Astrocyte of the hippocampus (primary cell): ENCODE results near the gene AURKB.
"Not testable (repeated sequence)": the region's sequence is repeated elsewhere in the genome, so short reads cannot be mapped to it uniquely, and the experiment has no call there.

ENCODE experiments used
- DNase-seq: peaks from one replicate; pipeline ENCODE4 v3.0.0; 2011; ENCODE audit warnings: low read depth, low spot score

AURKB gene

DNA sequence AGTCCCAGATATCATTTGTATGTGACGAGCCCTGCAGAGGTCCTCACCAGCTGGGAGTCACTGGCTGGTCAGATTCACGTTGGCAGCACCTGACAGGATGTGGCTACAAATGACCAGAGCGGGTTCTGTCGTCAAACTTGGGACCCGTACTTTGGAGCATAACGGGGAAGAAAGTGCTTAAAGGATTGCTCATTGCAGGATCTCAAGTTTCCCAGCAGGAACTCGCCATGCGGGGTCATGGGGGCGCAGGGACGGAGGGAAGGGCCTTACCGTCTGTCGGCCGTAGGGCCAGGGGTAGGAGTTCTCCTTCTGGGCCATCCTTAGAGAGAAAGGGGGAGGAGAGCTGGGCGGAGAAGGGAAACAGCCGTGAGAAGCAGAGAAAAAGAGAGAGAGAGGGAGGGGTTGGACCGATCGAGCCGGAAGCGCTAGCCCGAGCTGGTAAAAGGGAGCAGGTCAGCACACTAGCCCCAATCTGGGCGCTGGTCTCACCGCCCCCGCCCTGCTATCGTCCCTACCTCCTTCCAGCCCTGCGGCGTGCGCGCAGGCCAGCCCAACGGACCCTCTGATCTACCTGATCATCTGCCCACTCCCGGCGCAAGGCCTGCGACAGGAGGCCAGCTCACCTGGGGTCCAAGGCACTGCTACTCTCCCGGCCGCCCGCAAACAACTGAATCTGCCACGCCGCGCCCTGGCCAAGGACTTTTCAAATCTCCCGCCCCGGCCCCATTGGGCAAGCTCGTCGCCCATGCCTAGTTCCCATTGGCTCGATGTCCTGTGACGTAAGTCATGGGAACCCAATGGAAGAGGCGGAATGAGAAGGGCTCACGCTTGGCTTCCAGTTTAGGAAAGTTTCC is at the start of gene AURKB:
TSS of gene AURKB (minus strand) at position 669 of the 854 bp plus-strand sequence. CDS start at position 318, 351 bp downstream.
- peak; percentile 98 for DNase-seq

DNA sequence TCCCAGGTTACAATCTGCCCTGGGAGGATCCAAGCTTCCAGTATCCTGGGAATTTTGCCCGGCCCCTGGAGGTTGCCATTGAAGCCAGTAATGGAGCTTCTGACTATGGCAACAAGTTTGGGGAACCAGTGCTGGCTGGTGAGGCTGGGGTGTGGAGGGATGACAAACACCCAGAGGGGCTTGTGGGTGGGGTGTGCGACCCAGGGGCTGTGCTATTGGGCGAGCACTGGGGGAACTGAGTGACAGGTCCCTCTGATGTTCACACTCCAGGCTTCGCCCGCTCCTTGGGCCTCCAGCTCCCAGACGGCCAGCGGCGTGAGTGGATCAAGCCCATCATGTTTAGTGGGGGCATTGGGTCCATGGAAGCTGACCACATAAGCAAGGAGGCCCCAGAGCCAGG is 47.4 kb upstream of the AURKB start:
- no peak for DNase-seq

DNA sequence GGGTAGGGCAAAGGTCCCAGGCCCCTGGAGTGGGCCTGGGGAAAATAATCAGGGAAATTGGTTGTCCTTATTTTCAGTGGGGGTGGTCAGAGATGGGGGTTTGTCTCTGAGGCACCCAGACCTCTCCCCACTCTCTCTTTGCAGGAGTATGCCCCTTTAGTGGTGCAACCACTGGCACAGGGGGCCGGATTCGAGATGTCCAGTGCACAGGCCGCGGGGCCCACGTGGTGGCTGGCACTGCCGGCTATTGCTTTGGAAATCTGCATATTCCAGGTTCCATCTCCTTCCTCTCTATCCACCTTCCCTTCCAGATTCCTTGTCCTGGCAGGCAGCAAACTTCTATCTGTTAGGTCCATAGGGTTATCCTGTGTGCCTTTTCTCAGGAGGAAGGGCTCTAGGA is 46.3 kb upstream of the AURKB start:
- DNase-seq: no peak

DNA sequence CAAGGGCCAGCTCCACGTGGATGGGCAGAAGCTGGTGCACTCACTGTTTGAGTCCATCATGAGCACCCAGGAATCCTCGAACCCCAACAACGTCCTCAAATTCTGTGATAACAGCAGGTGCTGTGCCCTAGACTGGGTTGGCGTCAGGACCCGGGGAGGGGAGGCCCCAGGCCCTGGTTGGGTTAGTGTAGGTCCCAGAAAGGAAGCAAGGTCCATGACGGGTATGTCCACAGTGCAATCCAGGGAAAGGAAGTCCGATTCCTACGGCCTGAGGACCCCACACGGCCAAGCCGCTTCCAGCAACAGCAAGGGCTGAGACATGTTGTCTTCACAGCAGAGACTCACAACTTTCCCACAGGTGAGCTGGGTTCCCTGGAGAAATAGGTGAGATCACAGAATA is 45.9 kb upstream of the AURKB start:
- no peak for DNase-seq

DNA sequence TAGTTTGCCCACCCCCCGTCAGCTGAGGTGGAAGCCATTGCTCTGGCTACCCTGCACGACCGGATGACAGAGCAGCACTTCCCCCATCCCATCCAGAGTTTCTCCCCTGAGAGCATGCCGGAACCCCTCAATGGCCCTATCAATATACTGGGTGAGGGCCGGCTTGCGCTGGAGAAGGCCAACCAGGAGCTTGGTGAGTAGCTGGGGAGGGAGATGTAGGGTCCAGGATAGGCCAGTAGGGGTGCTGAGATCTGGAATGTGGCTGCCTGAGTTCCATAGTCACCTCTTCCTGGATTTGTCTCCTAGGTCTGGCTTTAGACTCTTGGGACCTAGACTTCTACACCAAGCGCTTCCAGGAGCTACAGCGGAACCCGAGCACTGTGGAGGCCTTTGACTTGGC is 45.1 kb upstream of the AURKB start:
- DNase-seq: no peak

DNA sequence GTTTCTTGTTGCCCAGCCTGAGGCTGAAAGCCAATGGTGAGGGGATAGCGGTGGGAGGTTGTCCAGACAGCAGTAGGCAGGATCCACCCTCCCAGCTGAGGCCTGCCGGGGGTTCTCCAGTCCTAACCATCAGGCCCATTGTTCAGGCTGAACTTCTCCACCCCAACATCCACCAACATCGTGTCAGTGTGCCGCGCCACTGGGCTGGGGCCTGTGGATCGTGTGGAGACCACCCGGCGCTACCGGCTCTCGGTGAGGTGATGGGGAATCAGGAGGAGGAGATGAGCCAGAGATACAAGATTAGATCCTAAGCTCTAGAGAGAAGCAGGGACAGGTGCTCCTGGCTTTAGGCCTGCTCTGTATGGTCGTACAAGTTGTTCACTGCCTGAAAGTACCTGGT is 44.5 kb upstream of the AURKB start:
- DNase-seq: no peak

DNA sequence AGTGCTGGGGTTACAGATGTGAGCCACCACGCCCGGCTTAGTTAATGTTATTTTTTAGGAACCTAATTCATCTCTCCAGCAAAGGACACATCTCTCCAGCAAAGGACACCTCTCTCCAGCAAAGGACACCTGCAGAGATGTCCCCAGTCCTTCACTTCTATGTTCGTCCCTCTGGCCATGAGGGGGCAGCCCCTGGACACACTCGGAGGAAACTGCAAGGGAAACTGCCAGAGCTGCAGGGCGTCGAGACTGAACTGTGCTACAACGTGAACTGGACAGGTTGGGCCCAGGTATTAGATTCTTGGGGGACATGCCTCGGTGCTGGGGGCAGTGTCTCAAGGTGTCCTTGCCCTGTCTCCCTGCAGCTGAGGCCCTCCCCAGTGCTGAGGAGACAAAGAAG is 43.4 kb upstream of the AURKB start:
- DNase-seq: peak; percentile 25

DNA sequence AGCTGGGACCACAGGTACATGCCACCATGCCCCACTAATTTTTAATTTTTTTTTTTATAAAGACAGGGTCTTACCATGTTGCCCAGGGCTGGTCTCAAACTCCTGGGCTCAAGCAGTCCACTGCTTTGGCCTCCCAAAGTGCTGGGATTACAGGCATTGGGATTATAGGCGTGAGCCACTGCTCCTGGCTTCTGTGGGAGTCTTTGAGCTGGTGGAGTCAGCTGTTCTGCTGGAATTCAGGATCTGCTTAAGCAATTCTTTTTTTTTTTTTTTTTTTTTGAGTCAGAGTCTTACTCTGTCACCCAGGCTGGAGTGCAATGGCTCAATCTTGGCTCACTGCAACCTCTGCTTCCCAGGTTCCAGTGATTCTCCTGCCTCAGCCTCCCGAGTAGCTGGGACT is 41.0 kb upstream of the AURKB start:
- not testable (repeated sequence) for DNase-seq

DNA sequence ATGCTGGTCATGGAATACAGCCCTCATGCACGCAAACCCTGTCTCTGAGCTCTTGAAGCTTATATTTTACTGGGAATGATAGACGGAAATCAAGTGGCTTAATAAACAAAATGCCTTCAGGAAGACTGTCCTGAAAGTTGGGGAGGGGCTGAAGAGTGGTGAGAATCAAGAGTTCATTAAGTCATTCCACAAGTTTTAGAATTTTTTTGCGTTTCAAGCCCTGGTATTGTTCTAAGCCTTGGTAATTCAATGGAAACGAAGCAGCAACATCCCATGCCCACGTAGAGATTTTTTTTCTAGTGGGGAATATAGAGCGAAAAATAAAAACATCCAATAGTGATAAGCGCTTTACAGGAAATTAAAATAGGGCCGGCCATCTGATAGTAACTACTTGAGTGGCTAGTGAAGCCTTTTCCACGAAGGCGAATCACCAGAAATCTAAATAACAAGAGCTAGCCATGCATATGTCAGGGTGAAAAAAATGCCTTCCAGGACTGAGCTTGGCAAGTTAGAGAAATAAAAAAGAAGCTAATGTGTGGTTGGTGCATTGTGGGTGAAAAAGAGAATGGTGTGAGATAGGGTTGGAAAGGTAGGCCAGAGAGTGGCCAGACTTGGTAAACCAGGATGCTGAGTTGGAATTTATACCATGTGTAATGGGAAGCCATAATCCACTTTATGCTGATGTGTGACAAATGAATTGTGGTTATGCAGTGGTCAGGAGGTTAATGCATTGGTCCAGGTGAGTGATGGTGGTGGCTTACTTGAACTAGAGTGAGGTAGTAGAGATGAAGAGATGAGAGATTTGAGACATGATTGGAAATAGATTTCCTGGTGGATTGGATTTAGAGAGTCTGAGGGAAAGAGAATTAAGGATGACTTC is 39.5 kb upstream of the AURKB start:
- DNase-seq: no peak

DNA sequence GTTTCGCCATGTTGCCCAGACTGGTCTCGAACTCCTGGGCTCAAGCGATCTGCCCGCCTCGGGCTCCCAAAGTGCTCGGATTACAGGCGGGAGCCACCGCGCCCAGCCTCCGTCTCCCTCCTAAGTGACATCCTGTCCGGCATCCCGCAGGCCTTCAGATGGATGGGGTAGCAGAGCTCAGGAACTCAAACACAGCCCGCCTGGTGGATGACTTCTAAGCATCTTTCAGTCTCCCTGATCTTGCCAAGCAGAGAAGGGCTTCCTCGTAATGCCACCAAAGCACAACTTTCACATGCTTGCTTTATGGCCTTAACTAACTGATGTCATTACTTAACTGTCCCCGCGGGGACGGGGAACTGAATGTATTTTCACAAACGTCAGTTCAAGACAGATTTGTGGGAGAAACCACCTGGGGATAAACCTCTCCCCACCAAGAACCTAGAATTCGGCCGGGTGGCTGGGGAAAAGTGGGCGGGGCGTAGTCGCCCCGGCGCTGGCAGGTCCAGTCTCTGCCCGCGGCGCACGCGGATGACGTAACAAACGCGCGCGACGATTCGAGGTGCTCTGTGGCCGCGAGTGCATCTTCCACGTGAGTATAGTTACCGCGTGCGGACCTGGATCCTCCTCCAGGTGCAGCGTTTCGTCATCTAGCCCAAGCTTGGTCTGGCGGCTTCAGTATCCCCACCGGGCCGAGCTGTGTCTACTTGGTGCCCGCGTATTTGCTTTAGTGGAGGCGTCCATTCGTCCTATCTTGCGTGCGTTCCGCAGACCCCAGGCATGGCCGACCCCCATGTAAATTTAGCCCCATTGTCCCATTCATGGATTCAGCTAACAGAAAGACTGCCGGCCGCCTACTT is 38.6 kb upstream of the AURKB start, which contains the start of gene PFAS:
TSS of gene PFAS (plus strand) at position 539 of the 857 bp plus-strand sequence. CDS start 4,649 bp downstream, outside the sequence.
- DNase-seq: peak; percentile 97

DNA sequence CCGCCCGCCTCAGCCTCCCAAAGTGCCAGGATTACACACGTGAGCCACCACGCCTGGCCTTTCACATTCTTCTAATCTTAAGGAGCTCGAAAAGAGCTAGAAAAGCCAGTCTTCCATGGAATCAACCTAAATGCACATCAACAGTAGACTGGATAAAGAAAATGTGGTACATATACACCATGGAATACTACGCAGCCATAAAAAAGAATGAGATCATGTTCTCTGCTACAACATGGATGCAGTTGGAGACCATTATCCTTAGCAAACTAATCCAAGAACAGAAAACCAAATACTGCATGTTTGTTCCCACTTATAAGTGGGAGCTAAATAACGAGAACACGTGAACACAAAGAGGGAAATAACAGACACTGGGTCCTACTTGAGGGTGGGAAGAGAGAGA is 34.4 kb upstream of the AURKB start:
- DNase-seq: no peak

DNA sequence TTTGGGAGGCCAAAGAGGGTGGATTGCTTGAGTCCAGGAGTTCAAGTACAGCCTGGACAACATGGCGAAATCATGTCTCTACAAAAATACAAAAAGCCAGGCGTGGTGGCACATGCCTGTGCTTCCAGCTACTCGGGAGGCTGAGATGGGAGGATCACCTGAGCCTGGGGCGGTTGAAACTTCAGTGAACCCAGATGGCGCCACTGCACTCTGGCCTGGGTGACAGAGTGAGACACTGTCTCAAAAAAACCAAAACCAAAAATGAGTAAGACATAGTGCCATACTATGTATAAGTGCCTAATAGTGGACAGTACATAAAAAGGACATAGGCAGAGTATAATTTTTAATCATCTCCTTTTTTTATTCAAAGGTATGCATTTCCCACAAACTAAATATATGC is 33.5 kb upstream of the AURKB start:
- no peak for DNase-seq

DNA sequence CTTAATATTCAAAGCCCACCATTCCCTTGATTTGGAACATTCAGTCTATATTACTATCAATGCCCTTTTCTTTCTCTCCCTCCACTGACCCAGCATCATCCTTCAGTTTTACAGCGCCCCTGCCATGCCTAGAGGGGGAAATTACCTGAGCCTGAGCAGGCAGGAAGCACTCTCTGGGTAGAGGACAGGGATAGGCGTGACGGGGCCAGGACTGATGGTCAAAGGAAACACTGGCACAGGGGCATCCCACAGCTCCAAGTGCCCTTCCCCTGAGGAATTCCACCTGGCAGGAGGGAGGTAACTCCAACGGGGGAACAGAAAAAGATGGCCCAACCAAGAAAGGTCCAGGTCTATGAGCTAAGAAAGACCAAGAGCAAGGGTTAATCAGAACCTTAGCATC is 27.5 kb upstream of the AURKB start:
- no peak for DNase-seq

DNA sequence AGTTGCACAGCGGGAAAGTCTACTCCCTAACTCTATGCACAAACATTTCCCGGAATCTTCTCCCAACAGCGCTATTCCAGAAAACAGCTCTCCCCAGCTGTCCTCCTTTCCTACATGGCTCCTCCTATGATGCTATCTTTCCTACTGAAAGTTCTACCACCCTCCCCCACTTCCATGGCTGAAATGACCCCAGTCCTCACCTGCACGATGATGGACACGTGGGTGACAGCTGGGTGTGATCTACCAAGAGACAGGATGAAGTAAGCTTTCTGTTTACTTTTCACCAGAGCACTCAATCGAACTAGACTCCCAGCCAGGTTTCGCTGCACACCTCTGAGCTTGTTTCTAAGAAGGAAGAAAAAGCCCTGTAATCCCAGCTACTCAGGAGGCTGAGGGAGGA is 26.8 kb upstream of the AURKB start:
- DNase-seq: no peak

DNA sequence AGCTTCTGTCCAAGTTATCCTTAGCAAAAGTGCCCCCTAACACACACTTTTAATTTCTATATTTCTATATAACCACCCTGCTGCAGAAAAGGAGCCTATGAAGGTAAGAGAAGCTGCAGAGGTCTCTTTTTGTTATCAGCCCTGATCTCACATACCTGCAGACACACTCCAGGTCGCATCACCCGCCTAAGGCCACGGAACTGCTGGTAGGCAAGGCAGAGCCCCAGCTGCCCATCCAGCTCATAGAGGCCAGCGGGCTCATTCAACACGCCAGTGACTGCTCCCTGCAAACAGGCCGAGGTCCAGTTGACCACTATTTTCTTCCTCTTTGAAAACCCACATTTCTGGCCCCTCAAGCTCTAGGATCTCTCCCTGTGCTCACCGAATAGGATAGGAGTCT is 25.3 kb upstream of the AURKB start:
- DNase-seq: no peak

DNA sequence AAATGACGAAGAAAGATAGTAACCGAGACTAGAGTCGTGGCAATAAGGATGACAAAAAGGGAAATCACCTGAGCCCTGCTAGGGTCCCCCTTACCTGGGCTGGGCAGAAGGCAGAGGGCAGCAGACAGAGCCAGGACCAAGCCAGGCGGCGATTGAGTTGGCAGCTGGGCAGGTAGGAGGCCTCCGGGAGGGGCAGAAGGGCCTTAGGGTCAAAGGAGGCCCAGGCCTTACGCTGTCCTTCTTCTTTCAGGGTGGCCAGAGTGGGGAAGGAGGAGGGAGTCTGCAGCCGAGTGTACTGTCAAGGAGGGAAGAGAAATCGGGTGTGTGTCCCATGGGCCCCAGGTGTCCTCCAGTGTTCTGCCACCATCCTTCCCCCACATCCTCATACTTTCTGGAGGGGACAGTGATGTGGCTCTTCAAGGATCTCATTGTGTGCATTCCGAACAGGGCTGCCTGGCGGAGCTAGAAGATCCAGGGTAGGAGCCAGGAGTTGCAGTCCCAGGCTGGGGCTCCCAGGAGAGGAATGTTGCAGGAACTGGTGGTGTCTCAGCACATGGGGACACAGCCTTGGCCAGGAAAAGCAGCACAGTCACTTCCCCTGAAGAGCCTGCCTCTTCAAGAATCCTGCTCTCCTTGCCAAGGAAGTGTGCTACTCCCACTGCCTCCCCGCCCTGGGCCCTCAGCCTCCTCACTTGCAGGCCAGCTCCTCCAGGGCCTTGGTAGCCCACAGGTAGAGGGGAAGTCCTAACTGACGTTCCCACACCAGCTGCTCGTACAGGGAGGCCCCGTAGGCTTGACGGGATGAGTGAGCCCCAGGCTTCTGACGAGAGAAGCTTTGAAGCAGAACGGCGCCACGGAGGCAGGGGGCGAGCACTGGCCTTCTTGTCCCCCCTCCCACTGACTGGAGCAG is 24.2 kb upstream of the AURKB start:
- no peak for DNase-seq

DNA sequence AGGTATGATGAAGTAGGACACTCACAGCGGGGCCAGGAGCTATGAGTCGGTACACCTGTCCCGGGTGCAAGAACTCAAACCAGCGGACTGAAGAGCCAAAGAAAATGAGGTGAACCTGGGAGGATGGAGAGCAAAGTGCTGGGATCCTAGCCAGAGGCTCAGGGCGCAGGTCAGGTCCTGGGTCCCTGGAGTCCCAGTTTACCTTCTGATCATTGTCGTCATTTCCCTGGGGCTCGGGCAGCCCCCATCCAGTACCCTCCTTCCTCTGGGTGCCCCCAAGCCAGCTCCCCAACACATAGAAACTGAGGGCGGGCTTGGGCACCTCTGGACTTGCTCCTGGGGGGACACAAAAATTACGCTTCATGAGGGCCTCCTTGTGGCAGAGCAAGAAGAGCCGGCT is 21.3 kb upstream of the AURKB start:
- no peak for DNase-seq

DNA sequence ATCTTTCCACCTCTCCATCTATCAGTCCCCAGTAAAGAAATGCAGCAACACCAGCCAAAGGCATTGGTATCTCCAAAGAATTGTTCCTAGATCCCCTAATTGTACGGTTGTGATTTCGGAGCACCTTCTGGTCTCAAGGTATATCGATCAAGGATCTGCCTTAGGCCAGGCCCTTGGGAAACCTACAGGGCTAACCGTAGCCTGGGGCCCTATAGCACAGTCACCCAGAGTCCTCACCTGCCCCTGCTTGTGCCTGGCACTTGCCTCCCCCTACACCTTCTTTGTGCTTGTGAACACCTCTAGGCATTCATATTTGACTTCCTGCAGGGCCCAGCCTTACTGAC is 16.8 kb upstream of the AURKB start:
- DNase-seq: no peak

DNA sequence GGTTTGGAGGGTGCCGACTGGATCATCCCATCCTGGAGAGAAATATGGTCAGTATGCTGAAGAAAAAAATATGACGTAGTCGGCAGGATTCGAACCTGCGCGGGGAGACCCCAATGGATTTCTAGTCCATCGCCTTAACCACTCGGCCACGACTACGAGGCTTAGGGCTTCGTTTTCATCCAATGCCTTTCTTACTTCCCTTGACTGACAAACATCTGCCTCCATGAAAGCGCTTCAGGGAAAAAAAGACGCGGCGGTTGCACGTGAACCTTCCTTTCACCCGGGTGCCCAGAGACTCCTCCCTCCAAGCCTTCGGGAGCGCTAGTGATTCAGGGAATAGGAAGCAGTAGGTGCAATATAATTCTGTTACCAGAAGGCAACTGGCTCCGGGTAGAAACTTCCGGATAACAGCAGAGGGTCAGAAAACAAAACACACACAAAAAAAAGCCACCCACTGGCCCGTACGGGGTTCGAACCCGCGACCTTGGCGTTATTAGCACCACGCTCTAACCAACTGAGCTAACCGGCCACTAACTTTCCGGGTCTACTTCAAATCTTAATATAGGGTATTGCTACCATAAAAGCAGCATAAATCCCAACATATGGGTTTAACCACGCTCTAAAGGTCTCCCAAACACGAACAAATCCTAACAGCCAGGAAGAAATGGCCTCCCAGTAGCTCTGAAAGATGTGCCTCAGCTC is 16.3 kb upstream of the AURKB start:
- peak; percentile 91 for DNase-seq
